GM18508 (cell line): ENCODE results near the gene NOTCH1.

Experiments used
- ATAC-seq: cut with Tn5 transposase; IDR thresholded peaks from one replicate; pipeline ENCODE4 v1.9.1; 2021; ENCODE audit warnings: moderate number of reproducible peaks; ENCODE audit not compliant: insufficient read depth, unreplicated experiment

NOTCH1 gene

DNA sequence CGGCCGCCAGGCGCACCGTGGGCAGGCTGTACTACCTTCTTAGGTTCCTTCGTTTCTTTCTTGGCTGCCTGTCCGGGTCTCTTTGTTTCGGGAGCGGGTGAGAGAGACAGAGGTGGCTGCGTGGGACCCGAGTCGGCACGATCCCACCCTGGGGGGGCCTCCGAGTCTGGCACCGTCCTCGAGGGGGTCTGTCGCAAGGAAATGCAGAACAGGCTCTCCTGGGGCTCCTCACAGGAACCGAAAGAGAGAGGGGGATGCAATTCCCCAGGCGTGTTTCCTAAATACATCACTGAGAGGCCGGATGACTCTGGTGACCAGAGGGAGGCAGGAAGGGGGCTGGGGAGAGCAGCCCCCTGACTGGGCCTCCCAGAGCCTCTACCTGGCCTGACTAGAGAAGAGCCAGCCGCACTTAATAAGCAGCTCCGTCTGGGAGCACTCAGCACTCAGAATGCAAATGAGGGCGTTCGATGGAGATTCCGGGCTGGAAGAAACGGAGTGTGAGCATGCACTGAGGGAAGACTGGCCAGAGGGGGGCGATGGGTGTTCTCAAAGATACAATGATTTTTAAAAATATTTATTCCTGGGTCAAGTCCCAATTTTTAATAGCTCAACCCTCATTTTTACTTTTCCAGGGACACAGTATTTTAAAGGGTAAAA lies 94.5 kb downstream of the NOTCH1 start:
- no peak for ATAC-seq

DNA sequence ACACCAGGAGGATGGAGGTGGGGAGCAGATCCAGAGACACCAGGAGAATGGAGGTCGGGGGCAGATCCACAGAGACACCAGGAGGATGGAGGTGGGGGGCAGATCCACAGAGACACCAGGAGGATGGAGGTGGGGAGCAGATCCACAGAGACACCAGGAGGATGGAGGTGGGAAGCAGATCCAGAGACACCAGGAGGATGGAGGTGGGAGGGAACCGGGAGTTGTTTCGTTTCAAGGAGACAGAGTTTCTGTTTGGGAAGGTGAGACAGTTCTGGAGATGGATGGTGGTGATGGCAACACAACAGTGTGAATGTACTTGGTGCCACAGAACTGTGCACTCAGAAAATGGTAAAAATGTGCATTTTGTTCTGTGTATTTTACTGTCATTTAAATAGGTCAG lies 97.2 kb downstream of the NOTCH1 start:
- ATAC-seq: no peak

DNA sequence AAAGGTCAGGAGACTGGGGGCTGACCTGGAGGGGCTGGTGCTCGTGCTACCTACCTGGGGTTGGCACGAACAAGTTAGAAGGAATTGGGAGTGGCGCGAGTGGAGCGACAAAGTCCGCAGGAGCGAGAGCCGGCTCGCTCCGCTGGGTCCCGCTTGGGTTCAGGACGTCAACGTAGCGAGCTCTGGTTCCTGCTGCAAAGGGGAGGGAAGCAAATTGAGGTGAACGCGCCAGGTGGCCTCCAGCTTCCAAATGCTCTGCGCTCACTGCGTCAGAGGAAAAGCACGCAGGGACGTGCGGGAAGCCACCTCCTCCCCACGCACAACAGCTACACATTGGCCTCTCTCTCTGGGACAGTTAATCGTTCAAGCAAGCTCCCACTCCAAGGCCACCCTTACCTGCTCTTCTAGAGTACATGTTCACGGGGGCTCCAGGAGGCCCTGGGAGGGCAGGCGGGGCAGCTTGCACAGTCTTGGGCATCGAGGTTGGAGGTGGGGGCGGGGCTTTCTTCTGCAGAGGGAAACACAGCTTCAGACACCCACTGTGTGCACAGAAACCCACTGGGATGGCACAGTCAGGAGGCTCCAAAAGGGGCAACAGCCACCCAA lies 98.6 kb downstream of the NOTCH1 start:
- ATAC-seq: no peak

DNA sequence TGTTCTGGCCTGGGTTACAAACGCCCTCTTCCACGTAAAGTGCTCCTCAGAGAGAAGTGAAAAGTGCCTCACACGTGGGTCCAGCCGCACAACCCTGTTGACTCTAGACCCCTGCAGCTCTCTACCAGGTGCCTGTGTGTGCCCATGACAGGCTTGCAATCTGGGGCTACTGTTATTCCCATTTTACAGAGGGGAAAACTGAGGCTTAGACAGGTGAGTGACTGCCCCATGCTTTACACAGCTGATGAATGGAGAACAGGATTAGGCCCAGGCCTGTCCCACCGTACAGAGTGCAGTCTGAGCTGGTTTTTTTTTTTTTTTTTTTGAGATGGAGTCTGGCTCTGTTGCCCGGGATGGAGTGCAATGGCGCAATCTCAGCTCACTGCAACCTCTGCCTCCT lies 100.0 kb downstream of the NOTCH1 start:
- ATAC-seq: no peak
